K562 (cell line): ENCODE data around the gene DTNB. TPM values are rescaled to one million over a fixed set of nuclear protein-coding genes. Genes with fewer than 3 reads are reported as not detected.

Experiments used
- ATAC-seq: fragments of 200-7000 bp; cut with Tn5 transposase; 3 replicates; pipeline ENCODE4 v1.9.1; 2020; ENCODE audit warnings: moderate library complexity
- BruUV-seq: library from RNA; stranded (reverse); fragments of 400-500 nt; replicated peaks from 2 replicates; lab custom pipeline; 2021; lab: Mats Ljungman, UMichigan
- CTCF ChIA-PET: fragments of 300-600 bp; formaldehyde crosslinking; extraction: SDS; loops from one replicate; lab custom pipeline; 2021; ENCODE audit warnings: low intra/inter-chr PET ratio; lab: Yijun Ruan, JAX
- POLR2A ChIA-PET: fragments of 300-600, 350-650 bp; sonication (Branson Sonifier 250); formaldehyde crosslinking; extraction: SDS; loops from one replicate; lab custom pipeline; 2021; ENCODE audit warnings: antibody characterized with exemption, inconsistent platforms; lab: Yijun Ruan, JAX
- DNase-seq, 4 experiments: peaks; one replicate each; pipeline versions ENCODE4 v3.0.0 to v3.0.0-alpha.2; 2011 to 2018; ENCODE audit warnings: low spot score in 3 of 4, mixed read lengths in 3 of 4; ENCODE audit errors: extremely low read depth in 1 of 4
- FAIRE-seq: peaks from 2 replicates; lab custom pipeline; 2011; peaks lifted over from hg19 to GRCh38; lab: Jason Lieb, UNC
- H2AFZ ChIP-seq: 2 replicates; pipeline ENCODE4 v1.6.0; 2011; ENCODE audit warnings: low read depth, low read length, control low read depth, inconsistent platforms
- H3K27ac ChIP-seq: fragments of 200-600 bp; 3 replicates; pipeline ENCODE4 v1.8.0; 2011; ENCODE audit warnings: low read depth, mild to moderate bottlenecking, control low read depth, inconsistent platforms, low read length, moderate library complexity, mixed read lengths; ENCODE audit errors: extremely low read depth
- H3K27me3 ChIP-seq, 2 experiments: fragments of 300-600 bp in 1 of 2; 2 replicates in 1 of 2; 3 replicates in 1 of 2; pipeline versions ENCODE4 v1.6.0 to v1.8.0; 2011; ENCODE audit warnings: inconsistent platforms in 2 of 2, low read length in 2 of 2, mild to moderate bottlenecking in 1 of 2, mixed read lengths in 1 of 2, moderate library complexity in 1 of 2; ENCODE audit not compliant: control insufficient read depth in 2 of 2, insufficient read depth in 2 of 2
- H3K36me3 ChIP-seq: fragments of 300-600 bp; 3 replicates; pipeline ENCODE4 v1.8.0; 2011; ENCODE audit warnings: mild to moderate bottlenecking, low read length, inconsistent platforms; ENCODE audit not compliant: control insufficient read depth, insufficient read depth
- H3K4me1 ChIP-seq, 2 experiments: fragments of 200-600 bp in 1 of 2; replicated peaks in 1 of 2; 2 replicates in 1 of 2; 3 replicates in 1 of 2; pipeline versions ENCODE4 v1.5.1 to v1.8.0; 2011; ENCODE audit warnings: inconsistent platforms in 2 of 2, low read length in 2 of 2, mild to moderate bottlenecking in 1 of 2, mixed read lengths in 1 of 2, moderate library complexity in 1 of 2; ENCODE audit not compliant: control insufficient read depth in 2 of 2, insufficient read depth in 2 of 2
- H3K4me2 ChIP-seq: 2 replicates; pipeline ENCODE4 v1.6.1; 2011; ENCODE audit warnings: low read length, control low read depth, inconsistent platforms, mixed read lengths; ENCODE audit not compliant: insufficient read depth
- H3K4me3 ChIP-seq: fragments of 200-600 bp; sonication (generic), shearing (Covaris generic); 2 replicates; pipeline ENCODE4 v1.5.1; 2016; ENCODE audit warnings: control low read depth, inconsistent platforms
- H3K79me2 ChIP-seq: fragments of 200-600 bp; 3 replicates; pipeline ENCODE4 v1.8.0; 2011; ENCODE audit warnings: low read length, inconsistent platforms; ENCODE audit not compliant: control insufficient read depth, insufficient read depth
- H3K9ac ChIP-seq, 2 experiments: 2 replicates each; pipeline versions ENCODE4 v1.6.0 to v1.6.1; 2011; ENCODE audit warnings: low read depth in 2 of 2, low read length in 2 of 2, control low read depth in 1 of 2, inconsistent platforms in 1 of 2, mild to moderate bottlenecking in 1 of 2, mixed read lengths in 1 of 2; ENCODE audit not compliant: insufficient read depth in 1 of 2
- H3K9me1 ChIP-seq: one replicate; pipeline ENCODE4 v1.6.0; 2011; ENCODE audit warnings: inconsistent platforms, mild to moderate bottlenecking, low read length, moderate library complexity; ENCODE audit not compliant: control insufficient read depth, insufficient read depth
- H3K9me3 ChIP-seq: replicated peaks from 2 replicates; pipeline ENCODE4 v1.5.1; 2011; ENCODE audit warnings: low read depth, low read length, inconsistent platforms; ENCODE audit not compliant: control insufficient read depth, insufficient read depth
- H4K20me1 ChIP-seq: replicated peaks from 2 replicates; pipeline ENCODE4 v1.6.1; 2011; ENCODE audit warnings: low read length, inconsistent platforms, mixed read lengths; ENCODE audit not compliant: control insufficient read depth, insufficient read depth
- AFF4 ChIP-seq: sonication (generic); formaldehyde crosslinking; IDR thresholded peaks from 2 replicates; pipeline ENCODE4 v1.8.0; 2023; ENCODE audit warnings: mild to moderate bottlenecking, missing genetic modification reagents
- CREM ChIP-seq: IDR thresholded peaks from 2 replicates; pipeline ENCODE4 v1.6.1; 2014; ENCODE audit warnings: antibody characterized with exemption, low read depth
- FIP1L1 ChIP-seq: fragments of 200-400 bp; formaldehyde crosslinking; IDR thresholded peaks from 2 replicates; pipeline ENCODE4 v1.6.1; 2018; ENCODE audit warnings: mild to moderate bottlenecking, low read depth, low read length; ENCODE audit not compliant: poor library complexity, severe bottlenecking
- IRF2 ChIP-seq: sonication (generic); formaldehyde crosslinking; IDR thresholded peaks from 2 replicates; pipeline ENCODE4 v1.8.1; 2022; ENCODE audit warnings: mild to moderate bottlenecking, missing genetic modification reagents
- MAFK ChIP-seq: IDR thresholded peaks from 2 replicates; pipeline ENCODE4 v1.6.1; 2011; ENCODE audit warnings: low read length, improper control_type of control experiment
- MED1 ChIP-seq: sonication (generic); formaldehyde crosslinking; IDR thresholded peaks from 2 replicates; pipeline ENCODE4 v1.8.1; 2023; ENCODE audit warnings: missing genetic modification reagents, borderline replicate concordance
- NBN ChIP-seq: fragments of 450-650 bp; IDR thresholded peaks from 2 replicates; pipeline ENCODE4 v1.6.1; 2016; ENCODE audit warnings: low read depth, mild to moderate bottlenecking
- NFXL1 ChIP-seq: fragments of 450-650 bp; formaldehyde crosslinking; IDR thresholded peaks from 2 replicates; pipeline ENCODE4 v1.4.0; 2021; ENCODE audit warnings: mild to moderate bottlenecking
- ZNF449 ChIP-seq: fragments of 250-450 bp; sonication (Bioruptor Pico); IDR thresholded peaks from 2 replicates; pipeline ENCODE4 v1.8.0; 2022; ENCODE audit warnings: moderate library complexity, mild to moderate bottlenecking, inconsistent platforms
- WGBS: fragments of 100-300 bp; shearing (Covaris generic); methylation state at CpG from one replicate; pipeline ENCODE4 v1.1.6; 2016; ENCODE audit warnings: low coverage, mixed read lengths; ENCODE audit not compliant: insufficient coverage; ENCODE audit errors: missing lambda C conversion rate; 5-methylcytosine and 5-hydroxymethylcytosine counted together
- in situ Hi-C: fragments of 300-500 bp; cut with MboI; formaldehyde crosslinking; loops from 4 replicates; pipeline ENCODE4 v1.15.0; 2018; ENCODE audit warnings: inconsistent platforms, mixed read lengths
- intact Hi-C: fragments of 100-400 bp; cut with micrococcal nuclease; formaldehyde crosslinking; loops from 2 replicates; pipeline ENCODE4 v1.14.2; 2022
- polyA plus RNA-seq, 8 experiments: library from polyadenylated mRNA; depleted of rRNA in 4 of 8; stranded (reverse) in 5 of 8; unstranded in 3 of 8; fragments of >200 nt; fragmentation: Nextera tagmentation in 2 of 8; fragmentation: Illumina TruSeq in 1 of 8; extraction: Ambion mirVana in 2 of 8; extraction: Trizol in 1 of 8; gene quantifications; 2 replicates each; pipeline versions ENCODE4 v1.2.1 to v1.2.3, GENCODE V29; 2011 to 2014; ENCODE audit warnings: inconsistent platforms in 1 of 8, missing spikeins in 1 of 8
- total RNA-seq, 7 experiments: library from RNA; depleted of rRNA in 6 of 7; stranded (reverse); fragments of >200 nt in 6 of 7; fragmentation: Illumina TruSeq in 2 of 7; extraction: Trizol in 2 of 7; gene quantifications; 2 replicates each; pipeline versions ENCODE4 v1.2.1 to v1.2.3, GENCODE V29; 2011 to 2021; ENCODE audit warnings: low replicate concordance in 1 of 7
- TF ChIP-seq, protein P1 (sequence below): sonication (generic); IDR thresholded peaks from 2 replicates; pipeline ENCODE4 v1.6.1; 2016
- TF ChIP-seq, protein P2 (sequence below): fragments of 450-650 bp; IDR thresholded peaks from one replicate; pipeline ENCODE4 v1.6.1; 2018; ENCODE audit warnings: mild to moderate bottlenecking, moderate library complexity; ENCODE audit not compliant: partially characterized antibody
- TF ChIP-seq, protein P3 (sequence below): fragments of 250-450 bp; sonication (Bioruptor Pico); IDR thresholded peaks from 2 replicates; pipeline ENCODE4 v1.5.0; 2020; ENCODE audit warnings: mild to moderate bottlenecking

Gene DTNB
- total and polyA plus RNA-seq, 9 of the 15 experiments (the other 6 are each of a cell fraction or from before 2014, with no cell fraction given): 0.18 to 2.0 (median 0.77) TPM; not detected in 2

- ATAC-seq: no peak
- H2AFZ ChIP-seq: no peak overlapping the region
- BruUV-seq: no TSS peak
- intact Hi-C loops: no loop called here
- in situ Hi-C loops: no loop called here
- CTCF ChIA-PET: no interaction called here
- no peak overlapping the region for H3K4me2 ChIP-seq
- TF ChIP-seq, protein P1, sequence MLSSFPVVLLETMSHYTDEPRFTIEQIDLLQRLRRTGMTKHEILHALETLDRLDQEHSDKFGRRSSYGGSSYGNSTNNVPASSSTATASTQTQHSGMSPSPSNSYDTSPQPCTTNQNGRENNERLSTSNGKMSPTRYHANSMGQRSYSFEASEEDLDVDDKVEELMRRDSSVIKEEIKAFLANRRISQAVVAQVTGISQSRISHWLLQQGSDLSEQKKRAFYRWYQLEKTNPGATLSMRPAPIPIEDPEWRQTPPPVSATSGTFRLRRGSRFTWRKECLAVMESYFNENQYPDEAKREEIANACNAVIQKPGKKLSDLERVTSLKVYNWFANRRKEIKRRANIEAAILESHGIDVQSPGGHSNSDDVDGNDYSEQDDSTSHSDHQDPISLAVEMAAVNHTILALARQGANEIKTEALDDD: no peak
- TF ChIP-seq NFXL1 (no peak), MAFK (no peak), NBN (no peak), FIP1L1 (no peak), IRF2 (no peak), AFF4 (CRISPR knock-in tag) (no peak), CREM (no peak), ZNF449 (CRISPR knock-in tag) (no peak), MED1 (CRISPR knock-in tag) (no peak)
- TF ChIP-seq, protein P2, sequence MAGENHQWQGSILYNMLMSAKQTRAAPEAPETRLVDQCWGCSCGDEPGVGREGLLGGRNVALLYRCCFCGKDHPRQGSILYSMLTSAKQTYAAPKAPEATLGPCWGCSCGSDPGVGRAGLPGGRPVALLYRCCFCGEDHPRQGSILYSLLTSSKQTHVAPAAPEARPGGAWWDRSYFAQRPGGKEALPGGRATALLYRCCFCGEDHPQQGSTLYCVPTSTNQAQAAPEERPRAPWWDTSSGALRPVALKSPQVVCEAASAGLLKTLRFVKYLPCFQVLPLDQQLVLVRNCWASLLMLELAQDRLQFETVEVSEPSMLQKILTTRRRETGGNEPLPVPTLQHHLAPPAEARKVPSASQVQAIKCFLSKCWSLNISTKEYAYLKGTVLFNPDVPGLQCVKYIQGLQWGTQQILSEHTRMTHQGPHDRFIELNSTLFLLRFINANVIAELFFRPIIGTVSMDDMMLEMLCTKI: no peak
- TF ChIP-seq, protein P3, sequence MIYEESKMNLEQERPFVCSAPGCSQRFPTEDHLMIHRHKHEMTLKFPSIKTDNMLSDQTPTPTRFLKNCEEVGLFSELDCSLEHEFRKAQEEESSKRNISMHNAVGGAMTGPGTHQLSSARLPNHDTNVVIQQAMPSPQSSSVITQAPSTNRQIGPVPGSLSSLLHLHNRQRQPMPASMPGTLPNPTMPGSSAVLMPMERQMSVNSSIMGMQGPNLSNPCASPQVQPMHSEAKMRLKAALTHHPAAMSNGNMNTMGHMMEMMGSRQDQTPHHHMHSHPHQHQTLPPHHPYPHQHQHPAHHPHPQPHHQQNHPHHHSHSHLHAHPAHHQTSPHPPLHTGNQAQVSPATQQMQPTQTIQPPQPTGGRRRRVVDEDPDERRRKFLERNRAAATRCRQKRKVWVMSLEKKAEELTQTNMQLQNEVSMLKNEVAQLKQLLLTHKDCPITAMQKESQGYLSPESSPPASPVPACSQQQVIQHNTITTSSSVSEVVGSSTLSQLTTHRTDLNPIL: no peak
- no peak overlapping the region for H3K27ac ChIP-seq
- no peak overlapping the region for H3K4me3 ChIP-seq
- POLR2A ChIA-PET: interaction anchor here (0.6 kb wide), 1 partner anchor 111 kb away, joined by 4 read pairs; no protein-coding TSS in a partner anchor
- peaks cover 0 to 5% of the 10 kb centered on the region in 2 experiments; a peak in 1 of 5 replicates for H3K4me1 ChIP-seq
- no peaks in the 10 kb centered on the region for H3K79me2 ChIP-seq
- no peaks in the 10 kb centered on the region for H4K20me1 ChIP-seq
- no peak overlapping the region for H3K9ac ChIP-seq
- FAIRE-seq: no peak
- no peak for DNase-seq
- H3K9me3 ChIP-seq: no peaks in the 10 kb centered on the region
- peaks cover 6 to 18% of the 10 kb centered on the region in 2 experiments; a peak in 3 of 5 replicates for H3K27me3 ChIP-seq
- H3K36me3 ChIP-seq: no peaks in the 10 kb centered on the region
- under 1% methylated on average over 15 of the region's 15 CpGs for WGBS
- no peaks in the 10 kb centered on the region for H3K9me1 ChIP-seq
Measured at GRCh38 chr2:25590921-25591505, 82.4 kb downstream of the DTNB start.
